ENCODE data around the gene MID1. TPM values are rescaled to one million over a fixed set of nuclear protein-coding genes. Genes with fewer than 3 reads are reported as not detected.

The MID1 gene
- total RNA-seq, 1 donor, result 20.4 TPM

- no peak for DNase-seq (ENCODE audit: low read depth)
- TF ChIP-seq CTCF (IDR thresholded peaks at IDR 0.05; ENCODE audit: insufficient read depth, low read length), result no peak
- H3K4me3 ChIP-seq (ENCODE audit: low read depth, low read length), result no peak overlapping the region
Measured at GRCh38 chrX:10467793-10468192, 152.6 kb downstream of the MID1 start.

GRCh38 chrX:10465254-10465653 is 155.1 kb downstream of the MID1 start:
- no peak for DNase-seq (ENCODE audit: low read depth)
- H3K4me3 ChIP-seq (ENCODE audit: low read depth, low read length), result no peak overlapping the region
- no peak for TF ChIP-seq CTCF (IDR thresholded peaks at IDR 0.05; ENCODE audit: insufficient read depth, low read length)

GRCh38 chrX:10457092-10457491 is 163.3 kb downstream of the MID1 start:
- no peak for TF ChIP-seq CTCF (IDR thresholded peaks at IDR 0.05; ENCODE audit: insufficient read depth, low read length)
- H3K4me3 ChIP-seq (ENCODE audit: low read depth, low read length), result no peak overlapping the region
- DNase-seq (ENCODE audit: low read depth), result peak; percentile 47

GRCh38 chrX:10453945-10454344 is 166.4 kb downstream of the MID1 start:
- DNase-seq (ENCODE audit: low read depth), result no peak
- H3K4me3 ChIP-seq (ENCODE audit: low read depth, low read length), result no peak overlapping the region
- TF ChIP-seq CTCF (IDR thresholded peaks at IDR 0.05; ENCODE audit: insufficient read depth, low read length), result no peak

GRCh38 chrX:10450959-10451355 is 169.4 kb downstream of the MID1 start:
- no peak for TF ChIP-seq CTCF (IDR thresholded peaks at IDR 0.05; ENCODE audit: insufficient read depth, low read length)
- H3K4me3 ChIP-seq (ENCODE audit: low read depth, low read length), result no peak overlapping the region
- no peak for DNase-seq (ENCODE audit: low read depth)

GRCh38 chrX:10450229-10450958 is 170.0 kb downstream of the MID1 start:
- DNase-seq (ENCODE audit: low read depth), result peak; percentile 88
- TF ChIP-seq CTCF (IDR thresholded peaks at IDR 0.05; ENCODE audit: insufficient read depth, low read length), result no peak

More at GRCh38 chrX:10450229-10450958, 170.0 kb downstream of the MID1 start:
- H3K4me3 ChIP-seq (ENCODE audit: low read depth, low read length), result no peak overlapping the region
